GM10248 (cell line): ENCODE measurements around the gene KIF13A.
"Not testable (repeated sequence)": the region's sequence is repeated elsewhere in the genome, so short reads cannot be mapped to it uniquely, and the experiment has no call there.

Experiments used
- CTCF ChIA-PET: fragments of 300-600 bp; sonication (Branson Sonifier 250); formaldehyde crosslinking; extraction: SDS; loops from one replicate; lab custom pipeline; 2021; ENCODE audit warnings: antibody characterized with exemption; lab: Yijun Ruan, JAX
- POLR2A ChIA-PET: fragments of 350-650 bp; sonication (Branson Sonifier 250); formaldehyde crosslinking; extraction: SDS; loops from one replicate; lab custom pipeline; 2020; ENCODE audit warnings: antibody characterized with exemption; lab: Yijun Ruan, JAX
- DNase-seq: peaks from one replicate; pipeline ENCODE4 v3.0.0; 2012; ENCODE audit errors: extremely low spot score
- CTCF ChIP-seq: IDR thresholded peaks from 2 replicates; pipeline ENCODE4 v1.5.1; 2012; ENCODE audit warnings: mild to moderate bottlenecking, low read depth; ENCODE audit errors: extremely low read depth, missing control alignments, control extremely low read depth

KIF13A gene

DNA sequence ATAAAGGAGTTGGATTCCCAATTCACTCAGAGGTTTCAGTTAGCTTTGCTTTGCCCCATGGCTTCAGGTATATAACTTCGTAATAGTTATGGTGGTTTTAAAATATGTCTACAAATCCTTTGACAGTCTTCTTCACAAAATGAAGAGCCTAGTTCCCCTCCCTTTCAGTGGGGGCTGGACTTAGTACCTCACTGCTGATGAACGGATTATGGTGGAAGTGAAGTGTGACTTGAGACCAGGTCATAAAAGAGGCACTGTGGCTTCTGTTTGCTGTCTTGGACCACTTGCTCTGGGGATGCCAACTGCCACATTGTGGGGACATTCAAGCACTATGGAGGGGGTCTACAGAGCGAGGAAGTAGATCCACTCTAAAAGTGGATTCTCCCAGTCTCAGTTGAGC, 233.2 kb downstream of the KIF13A start:
- DNase-seq, result no peak
- no peak for TF ChIP-seq CTCF
- POLR2A ChIA-PET, result no interaction called here
- CTCF ChIA-PET, result interaction anchor here (1.7 kb wide), 1 partner anchor 9 kb away, joined by 7 read pairs; no protein-coding TSS in a partner anchor

- DNase-seq, POLR2A ChIA-PET: not testable (repeated sequence)
- CTCF ChIA-PET, result interaction anchor here (0.8 to 1.4 kb wide), 3 partner anchors 8 to 59 kb away, joined by 3 to 7 read pairs (median 3); no protein-coding TSS in a partner anchor
These were observed 242.1 kb downstream of the KIF13A start for GRCh38 chr6:17745324-17745723.

DNA sequence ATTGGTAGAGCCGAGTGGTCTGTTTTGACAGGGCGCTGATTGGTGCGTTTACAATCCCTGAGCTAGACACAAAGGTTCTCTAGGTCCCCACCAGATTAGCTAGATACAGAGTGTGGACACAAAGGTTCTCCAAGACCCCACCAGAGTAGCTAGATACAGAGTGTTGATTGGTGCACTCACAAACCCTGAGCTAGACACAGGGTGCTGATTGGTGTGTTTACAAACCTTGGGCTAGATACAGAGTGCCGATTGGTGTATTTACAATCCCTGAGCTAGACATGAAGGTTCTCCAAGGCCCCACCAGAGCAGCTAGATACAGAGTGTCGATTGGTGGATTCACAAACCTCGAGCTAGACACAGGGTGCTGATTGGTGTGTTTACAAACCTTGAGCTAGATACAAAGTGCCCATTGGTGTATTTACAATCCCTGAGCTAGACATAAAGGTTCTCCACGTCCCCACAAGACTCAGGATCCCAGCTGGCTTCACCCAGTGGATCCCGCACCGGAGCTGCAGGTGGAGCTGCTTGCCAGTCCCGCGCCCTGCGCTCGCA, 242.6 kb downstream of the KIF13A start:
- POLR2A ChIA-PET, result not testable (repeated sequence)
- CTCF ChIA-PET, result interaction anchor here (1.2 to 1.4 kb wide), 2 partner anchors 8 to 15 kb away, joined by 3 to 7 read pairs; no protein-coding TSS in a partner anchor

GRCh38 chr6:17744019-17744756, 243.2 kb downstream of the KIF13A start:
- ChIA-PET CTCF (interaction anchor here (1.2 to 2.3 kb wide), 5 partner anchors 9 to 116 kb away, joined by 3 to 7 read pairs (median 4); no protein-coding TSS in a partner anchor), POLR2A (no interaction called here)
- DNase-seq, result no peak
- no peak for TF ChIP-seq CTCF

More for the DNA sequence above, 242.6 kb downstream of the KIF13A start:
- not testable (repeated sequence) for DNase-seq

DNA sequence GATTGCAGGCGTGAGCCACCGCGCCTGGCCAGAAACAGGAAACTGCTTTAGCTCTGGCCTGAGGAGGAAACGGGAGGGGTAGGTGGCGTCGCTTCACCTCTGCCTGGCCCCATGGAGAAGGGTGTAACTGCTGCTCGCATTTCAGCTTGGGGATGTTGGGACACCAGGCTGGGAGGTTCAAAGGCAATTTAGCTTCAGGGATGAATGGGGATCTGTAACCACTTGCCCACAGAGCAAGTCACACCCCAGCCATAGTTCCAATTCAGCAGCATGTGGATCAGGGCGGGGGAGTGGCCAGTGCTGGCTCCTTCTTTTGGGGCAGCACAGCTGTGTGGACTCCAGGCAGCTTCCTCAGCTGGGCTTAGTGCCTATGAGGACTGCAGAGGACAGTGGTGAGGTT, 245.9 kb downstream of the KIF13A start:
- ChIA-PET CTCF (no interaction called here), POLR2A (no interaction called here)
- no peak for DNase-seq
- no peak for TF ChIP-seq CTCF

DNA sequence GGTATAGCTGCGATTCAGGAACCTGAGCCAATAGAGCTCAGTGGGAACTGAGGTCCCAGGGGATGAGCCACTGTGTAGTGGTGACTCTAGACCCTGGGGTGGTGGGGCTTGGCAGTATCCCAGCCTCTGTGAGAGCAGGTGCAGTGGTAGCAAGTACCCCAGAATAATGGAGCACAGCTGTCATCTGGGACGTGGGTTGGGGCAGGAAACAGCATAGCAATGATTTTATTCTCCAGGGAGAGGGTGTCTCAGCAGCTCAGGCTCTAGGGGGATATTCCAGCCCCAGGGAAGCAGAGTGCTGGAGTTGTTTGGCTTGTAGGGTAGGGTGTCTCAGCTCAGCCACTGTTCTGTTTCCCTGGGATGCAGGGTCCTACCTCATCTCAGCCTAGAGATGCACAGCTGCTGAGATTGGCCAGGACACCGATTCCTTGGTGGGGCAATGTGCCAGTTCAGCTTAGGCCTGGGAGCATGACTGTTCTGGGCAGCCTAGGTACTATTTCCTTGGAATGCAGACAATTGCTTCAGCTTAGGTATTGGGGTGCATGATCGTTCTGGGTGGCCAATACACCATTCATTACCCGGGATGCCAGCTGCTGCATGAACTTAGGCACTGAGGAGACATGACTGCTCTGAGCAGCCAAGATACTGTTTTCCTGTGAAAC, 246.7 kb downstream of the KIF13A start:
- POLR2A ChIA-PET, result no interaction called here
- TF ChIP-seq CTCF, result no peak
- CTCF ChIA-PET, result interaction anchor here (1.1 to 1.7 kb wide), 2 partner anchors 12 to 32 kb away, joined by 3 to 4 read pairs; no protein-coding TSS in a partner anchor
- DNase-seq, result no peak

DNA sequence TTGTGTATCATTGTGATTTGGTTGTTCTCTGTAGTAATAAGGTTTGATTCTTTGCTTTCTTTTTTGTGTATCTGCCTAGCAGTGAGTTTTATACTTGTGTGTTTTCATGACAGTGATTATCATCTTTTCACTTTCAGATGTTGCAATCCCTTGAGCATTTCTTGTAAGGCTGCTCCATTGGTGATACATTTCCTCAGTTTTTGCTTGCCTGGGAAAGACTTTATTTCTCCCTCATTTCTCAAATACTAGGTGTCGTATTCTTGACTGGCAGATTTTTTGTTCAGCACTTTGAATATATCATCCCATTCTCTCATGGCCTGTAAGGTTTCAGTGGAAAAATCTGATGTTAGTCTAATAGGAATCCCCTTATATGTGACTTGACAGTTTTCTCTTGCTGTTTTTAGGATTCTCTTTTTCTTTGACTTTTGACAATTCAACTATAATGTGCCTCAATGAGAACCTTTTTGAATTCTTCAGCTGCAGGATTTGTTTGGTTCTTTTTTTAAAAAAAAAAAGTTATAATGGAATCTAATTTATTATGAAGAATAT, 249.7 kb downstream of the KIF13A start:
- CTCF ChIA-PET, result no interaction called here
- no peak for DNase-seq
- POLR2A ChIA-PET, result no interaction called here
- TF ChIP-seq CTCF, result no peak

- DNase-seq, CTCF ChIA-PET, POLR2A ChIA-PET: not testable (repeated sequence)
These were observed 252.1 kb downstream of the KIF13A start for GRCh38 chr6:17735311-17735710.
